ENCODE data around the gene PSMA3. TPM values are rescaled to one million over a fixed set of nuclear protein-coding genes. Genes with fewer than 3 reads are reported as not detected.

PSMA3 gene
- total and polyA plus RNA-seq, 10 of the 15 experiments (the other 5 are each of a cell fraction or from before 2014, with no cell fraction given): 142 to 936 (median 400) TPM

DNA sequence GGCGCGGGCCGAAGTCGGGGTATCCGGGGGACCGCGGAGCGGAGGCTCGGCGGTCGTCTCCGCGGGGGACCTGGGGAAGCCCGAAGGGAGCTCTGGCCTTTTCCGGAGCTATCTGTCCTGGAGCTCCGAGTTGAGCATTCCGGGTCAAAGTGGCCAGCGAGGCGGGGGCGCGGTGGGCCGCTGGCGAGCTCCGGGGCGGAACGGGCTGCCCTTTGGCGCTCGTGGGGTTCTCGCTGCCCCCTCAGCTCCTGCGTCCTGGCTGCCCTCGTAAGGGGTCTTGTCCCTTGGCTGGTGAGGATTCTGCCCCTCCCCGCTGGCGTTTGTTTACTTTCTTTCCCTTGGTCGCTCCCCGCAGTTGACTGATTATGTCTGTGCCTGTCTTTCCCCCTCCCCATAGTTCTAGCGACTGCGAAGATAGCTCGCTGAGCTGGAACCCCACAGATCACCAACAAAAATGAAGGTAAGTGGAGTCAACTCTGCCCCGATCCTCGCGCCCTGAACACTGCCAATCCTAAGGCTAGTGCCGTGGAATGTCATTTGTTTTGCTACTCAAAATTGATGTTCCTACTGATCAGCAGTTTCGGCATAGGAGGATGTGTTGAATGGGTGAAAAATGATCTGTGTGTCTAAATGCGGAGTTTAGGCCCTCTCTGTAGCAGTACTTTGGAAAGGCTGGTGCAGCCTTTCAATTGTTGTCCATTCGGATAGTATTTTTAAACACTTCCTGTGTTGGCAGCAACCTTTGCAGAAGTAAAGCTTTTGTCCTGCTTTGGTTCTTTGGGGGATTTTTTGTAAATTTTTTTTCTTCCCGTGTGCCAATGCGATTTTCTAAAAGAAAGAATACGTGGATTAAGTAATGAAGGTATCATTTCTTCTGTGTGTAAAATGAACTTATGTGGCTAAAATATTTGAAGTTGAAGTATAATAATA is 55.0 kb downstream of the PSMA3 start (continued):
- TF ChIP-seq, protein P1, sequence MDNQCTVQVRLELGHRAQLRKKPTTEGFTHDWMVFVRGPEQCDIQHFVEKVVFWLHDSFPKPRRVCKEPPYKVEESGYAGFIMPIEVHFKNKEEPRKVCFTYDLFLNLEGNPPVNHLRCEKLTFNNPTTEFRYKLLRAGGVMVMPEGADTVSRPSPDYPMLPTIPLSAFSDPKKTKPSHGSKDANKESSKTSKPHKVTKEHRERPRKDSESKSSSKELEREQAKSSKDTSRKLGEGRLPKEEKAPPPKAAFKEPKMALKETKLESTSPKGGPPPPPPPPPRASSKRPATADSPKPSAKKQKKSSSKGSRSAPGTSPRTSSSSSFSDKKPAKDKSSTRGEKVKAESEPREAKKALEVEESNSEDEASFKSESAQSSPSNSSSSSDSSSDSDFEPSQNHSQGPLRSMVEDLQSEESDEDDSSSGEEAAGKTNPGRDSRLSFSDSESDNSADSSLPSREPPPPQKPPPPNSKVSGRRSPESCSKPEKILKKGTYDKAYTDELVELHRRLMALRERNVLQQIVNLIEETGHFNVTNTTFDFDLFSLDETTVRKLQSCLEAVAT (IDR thresholded peaks at IDR 0.05): peak; percentile 85
- TF ChIP-seq RAD21 (IDR thresholded peaks at IDR 0.05; ENCODE audit: insufficient read depth, low read depth, low read length) (no peak), CBX5 (IDR thresholded peaks at IDR 0.05; ENCODE audit: low read depth) (no peak), HCFC1 (IDR thresholded peaks at IDR 0.05; ENCODE audit: low read length) (no peak), POLR2AphosphoS2 (IDR thresholded peaks at IDR 0.05; ENCODE audit: low read depth, low read length) (no peak), FOS (IDR thresholded peaks at IDR 0.05; ENCODE audit: borderline replicate concordance, extremely low read depth, insufficient read length) (no peak), RFX5 (IDR thresholded peaks at IDR 0.05; ENCODE audit: low read depth, low read length) (no peak), ZNF622 (IDR thresholded peaks at IDR 0.05) (no peak), RUNX3 (IDR thresholded peaks at IDR 0.05; ENCODE audit: low read length) (no peak), SIX5 (IDR thresholded peaks at IDR 0.05; ENCODE audit: low read depth, low read length, severe bottlenecking) (no peak), NFYB (IDR thresholded peaks at IDR 0.05; ENCODE audit: insufficient read depth, low read depth, low read length) (no peak), SMAD5 (IDR thresholded peaks at IDR 0.05; ENCODE audit: low read depth) (no peak), CBFB (IDR thresholded peaks at IDR 0.05; ENCODE audit: low read depth) (no peak)
- TF ChIP-seq, protein P2, sequence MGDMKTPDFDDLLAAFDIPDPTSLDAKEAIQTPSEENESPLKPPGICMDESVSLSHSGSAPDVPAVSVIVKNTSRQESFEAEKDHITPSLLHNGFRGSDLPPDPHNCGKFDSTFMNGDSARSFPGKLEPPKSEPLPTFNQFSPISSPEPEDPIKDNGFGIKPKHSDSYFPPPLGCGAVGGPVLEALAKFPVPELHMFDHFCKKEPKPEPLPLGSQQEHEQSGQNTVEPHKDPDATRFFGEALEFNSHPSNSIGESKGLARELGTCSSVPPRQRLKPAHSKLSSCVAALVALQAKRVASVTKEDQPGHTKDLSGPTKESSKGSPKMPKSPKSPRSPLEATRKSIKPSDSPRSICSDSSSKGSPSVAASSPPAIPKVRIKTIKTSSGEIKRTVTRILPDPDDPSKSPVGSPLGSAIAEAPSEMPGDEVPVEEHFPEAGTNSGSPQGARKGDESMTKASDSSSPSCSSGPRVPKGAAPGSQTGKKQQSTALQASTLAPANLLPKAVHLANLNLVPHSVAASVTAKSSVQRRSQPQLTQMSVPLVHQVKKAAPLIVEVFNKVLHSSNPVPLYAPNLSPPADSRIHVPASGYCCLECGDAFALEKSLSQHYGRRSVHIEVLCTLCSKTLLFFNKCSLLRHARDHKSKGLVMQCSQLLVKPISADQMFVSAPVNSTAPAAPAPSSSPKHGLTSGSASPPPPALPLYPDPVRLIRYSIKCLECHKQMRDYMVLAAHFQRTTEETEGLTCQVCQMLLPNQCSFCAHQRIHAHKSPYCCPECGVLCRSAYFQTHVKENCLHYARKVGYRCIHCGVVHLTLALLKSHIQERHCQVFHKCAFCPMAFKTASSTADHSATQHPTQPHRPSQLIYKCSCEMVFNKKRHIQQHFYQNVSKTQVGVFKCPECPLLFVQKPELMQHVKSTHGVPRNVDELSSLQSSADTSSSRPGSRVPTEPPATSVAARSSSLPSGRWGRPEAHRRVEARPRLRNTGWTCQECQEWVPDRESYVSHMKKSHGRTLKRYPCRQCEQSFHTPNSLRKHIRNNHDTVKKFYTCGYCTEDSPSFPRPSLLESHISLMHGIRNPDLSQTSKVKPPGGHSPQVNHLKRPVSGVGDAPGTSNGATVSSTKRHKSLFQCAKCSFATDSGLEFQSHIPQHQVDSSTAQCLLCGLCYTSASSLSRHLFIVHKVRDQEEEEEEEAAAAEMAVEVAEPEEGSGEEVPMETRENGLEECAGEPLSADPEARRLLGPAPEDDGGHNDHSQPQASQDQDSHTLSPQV (IDR thresholded peaks at IDR 0.05): no peak
- TF ChIP-seq, protein P3, sequence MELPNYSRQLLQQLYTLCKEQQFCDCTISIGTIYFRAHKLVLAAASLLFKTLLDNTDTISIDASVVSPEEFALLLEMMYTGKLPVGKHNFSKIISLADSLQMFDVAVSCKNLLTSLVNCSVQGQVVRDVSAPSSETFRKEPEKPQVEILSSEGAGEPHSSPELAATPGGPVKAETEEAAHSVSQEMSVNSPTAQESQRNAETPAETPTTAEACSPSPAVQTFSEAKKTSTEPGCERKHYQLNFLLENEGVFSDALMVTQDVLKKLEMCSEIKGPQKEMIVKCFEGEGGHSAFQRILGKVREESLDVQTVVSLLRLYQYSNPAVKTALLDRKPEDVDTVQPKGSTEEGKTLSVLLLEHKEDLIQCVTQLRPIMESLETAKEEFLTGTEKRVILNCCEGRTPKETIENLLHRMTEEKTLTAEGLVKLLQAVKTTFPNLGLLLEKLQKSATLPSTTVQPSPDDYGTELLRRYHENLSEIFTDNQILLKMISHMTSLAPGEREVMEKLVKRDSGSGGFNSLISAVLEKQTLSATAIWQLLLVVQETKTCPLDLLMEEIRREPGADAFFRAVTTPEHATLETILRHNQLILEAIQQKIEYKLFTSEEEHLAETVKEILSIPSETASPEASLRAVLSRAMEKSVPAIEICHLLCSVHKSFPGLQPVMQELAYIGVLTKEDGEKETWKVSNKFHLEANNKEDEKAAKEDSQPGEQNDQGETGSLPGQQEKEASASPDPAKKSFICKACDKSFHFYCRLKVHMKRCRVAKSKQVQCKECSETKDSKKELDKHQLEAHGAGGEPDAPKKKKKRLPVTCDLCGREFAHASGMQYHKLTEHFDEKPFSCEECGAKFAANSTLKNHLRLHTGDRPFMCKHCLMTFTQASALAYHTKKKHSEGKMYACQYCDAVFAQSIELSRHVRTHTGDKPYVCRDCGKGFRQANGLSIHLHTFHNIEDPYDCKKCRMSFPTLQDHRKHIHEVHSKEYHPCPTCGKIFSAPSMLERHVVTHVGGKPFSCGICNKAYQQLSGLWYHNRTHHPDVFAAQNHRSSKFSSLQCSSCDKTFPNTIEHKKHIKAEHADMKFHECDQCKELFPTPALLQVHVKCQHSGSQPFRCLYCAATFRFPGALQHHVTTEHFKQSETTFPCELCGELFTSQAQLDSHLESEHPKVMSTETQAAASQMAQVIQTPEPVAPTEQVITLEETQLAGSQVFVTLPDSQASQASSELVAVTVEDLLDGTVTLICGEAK (IDR thresholded peaks at IDR 0.05; ENCODE audit: borderline replicate concordance): peak; percentile 27; the same call in 1 of the 2 replicates
- TF ChIP-seq, protein P4, sequence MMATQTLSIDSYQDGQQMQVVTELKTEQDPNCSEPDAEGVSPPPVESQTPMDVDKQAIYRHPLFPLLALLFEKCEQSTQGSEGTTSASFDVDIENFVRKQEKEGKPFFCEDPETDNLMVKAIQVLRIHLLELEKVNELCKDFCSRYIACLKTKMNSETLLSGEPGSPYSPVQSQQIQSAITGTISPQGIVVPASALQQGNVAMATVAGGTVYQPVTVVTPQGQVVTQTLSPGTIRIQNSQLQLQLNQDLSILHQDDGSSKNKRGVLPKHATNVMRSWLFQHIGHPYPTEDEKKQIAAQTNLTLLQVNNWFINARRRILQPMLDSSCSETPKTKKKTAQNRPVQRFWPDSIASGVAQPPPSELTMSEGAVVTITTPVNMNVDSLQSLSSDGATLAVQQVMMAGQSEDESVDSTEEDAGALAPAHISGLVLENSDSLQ (IDR thresholded peaks at IDR 0.05): no peak
